GM19239 (cell line): ENCODE results near the gene GIPC1.
"Not testable (repeated sequence)": the region's sequence is repeated elsewhere in the genome, so short reads cannot be mapped to it uniquely, and the experiment has no call there.

Source experiments
- DNase-seq: peaks from one replicate; pipeline ENCODE4 v3.0.0; 2011; ENCODE audit warnings: low spot score; ENCODE audit not compliant: insufficient read length
- FAIRE-seq: peaks from 2 replicates; lab custom pipeline; 2011; peaks lifted over from hg19 to GRCh38; lab: Jason Lieb, UNC

GIPC1 gene

DNA sequence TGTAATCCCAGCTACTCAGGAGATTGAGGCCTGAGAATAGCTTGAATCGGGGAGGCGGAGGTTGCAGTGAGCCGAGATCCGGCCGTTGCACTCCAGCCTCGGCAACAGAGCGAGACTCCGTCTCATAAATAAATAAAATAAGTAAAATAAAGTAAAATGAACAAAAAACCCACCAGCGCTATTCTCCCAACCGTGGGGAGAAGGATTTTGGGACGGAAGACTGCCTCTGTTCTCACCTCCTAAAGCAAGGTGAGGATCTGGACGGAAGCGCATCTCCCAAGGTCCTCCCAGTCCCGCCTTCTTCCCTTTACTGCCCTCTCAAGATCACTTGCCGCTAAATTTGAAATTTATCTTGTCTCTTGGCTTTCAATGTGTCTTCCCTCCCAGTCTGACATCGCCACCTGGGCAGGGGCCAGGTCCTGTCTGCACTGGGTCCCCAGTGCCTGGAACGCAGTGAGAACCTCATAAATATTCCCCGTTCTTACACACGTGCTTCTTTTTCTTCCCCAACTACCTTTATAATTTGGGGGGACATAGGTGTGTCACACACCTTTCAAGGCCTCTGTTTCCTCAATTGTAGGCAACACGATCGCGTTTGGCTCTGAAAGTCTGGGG is 23.4 kb upstream of the GIPC1 start:
- DNase-seq (no peak), FAIRE-seq (no peak)

DNA sequence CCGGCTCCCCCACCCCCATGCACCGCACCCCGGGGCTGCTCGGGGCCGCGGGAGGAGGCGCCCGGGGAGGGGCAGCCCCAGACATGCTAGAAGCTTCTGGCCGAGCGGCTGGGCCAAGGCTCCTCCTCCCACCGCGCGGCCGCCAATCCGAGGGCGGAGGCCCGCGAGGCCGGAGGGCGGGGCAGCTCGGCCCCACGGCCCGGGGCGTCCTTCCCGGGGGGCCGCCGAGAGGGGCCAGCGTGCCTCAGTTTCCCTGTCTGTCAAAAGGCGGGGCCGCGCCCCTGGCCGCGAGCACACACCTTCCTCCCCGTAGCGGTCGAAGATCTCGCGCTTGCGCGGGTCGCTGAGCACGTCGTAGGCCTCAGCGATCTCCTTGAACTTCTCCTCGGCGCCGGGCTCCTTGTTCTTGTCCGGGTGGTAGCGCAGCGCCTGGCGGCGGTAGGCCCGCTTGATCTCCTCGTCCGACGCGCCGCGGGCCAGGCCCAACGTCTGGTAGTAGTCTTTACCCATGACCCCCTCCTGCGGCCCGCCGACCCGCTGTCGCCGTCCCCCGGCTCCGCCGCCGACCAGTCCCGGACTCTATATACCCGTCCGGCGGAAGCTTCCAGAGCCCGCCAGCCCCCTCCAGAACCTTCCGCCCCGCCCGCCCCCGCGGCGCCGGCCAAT is 22.0 kb upstream of the GIPC1 start, which contains the start of gene DNAJB1:
DNAJB1 (minus strand) TSS at position 558 of the 666 bp plus-strand sequence; CDS start at position 510, 48 bp downstream.
- peak; percentile 88 for DNase-seq
- FAIRE-seq: no peak

DNA sequence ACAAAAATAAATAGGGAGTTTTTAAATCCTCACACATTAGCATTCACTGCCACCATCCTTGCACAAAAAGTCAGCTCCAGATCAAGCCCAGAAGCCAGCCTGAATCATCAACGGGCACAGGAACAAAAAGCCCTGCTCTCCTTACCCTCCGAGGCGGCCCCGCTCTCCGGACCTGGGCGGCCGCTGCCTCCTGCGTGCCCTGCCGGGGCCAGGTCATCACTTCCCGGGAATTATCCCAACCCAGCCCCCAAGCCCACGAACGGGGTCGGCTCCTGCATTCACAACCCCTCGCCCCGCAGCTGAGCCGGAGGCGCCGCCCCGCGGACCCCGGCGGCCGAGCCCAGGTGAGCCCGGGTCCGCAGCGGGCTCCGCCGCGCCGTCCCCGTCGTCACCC is 21.5 kb upstream of the GIPC1 start:
- DNase-seq: no peak
- FAIRE-seq: no peak

DNA sequence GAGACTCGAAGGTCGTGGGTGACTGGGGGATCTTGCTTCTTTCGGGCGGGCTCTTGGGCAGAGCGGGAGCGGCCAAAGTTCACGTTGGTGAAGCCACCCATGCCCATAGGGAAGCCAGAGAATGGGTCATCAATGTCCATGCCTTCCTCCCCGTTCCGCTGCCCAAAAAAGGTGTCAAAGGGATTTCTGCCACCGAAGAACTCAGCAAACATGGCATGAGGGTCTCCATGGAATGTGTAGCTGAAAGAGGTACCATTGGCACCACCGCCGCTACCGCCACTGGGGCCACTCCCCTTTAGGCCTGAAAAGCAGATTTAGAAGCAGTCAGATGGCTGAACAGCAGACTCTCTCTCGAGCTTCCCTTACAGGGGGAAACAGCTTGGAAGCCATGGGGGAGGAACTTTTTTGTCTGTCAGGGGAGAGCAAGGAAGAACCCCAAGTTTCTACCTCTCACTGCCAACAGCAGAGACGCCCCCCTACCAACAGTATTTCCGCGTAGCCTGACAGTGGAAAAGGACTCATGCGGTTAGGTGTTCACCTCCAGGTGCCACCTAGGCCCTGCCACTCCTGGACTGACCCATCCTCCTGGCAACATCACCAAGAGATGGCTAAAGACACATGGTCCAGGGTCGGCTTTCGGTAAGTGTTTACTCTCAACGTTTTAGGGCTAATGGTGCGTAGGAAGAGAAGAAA is 21.0 kb upstream of the GIPC1 start:
- FAIRE-seq (no peak), DNase-seq (no peak)

DNA sequence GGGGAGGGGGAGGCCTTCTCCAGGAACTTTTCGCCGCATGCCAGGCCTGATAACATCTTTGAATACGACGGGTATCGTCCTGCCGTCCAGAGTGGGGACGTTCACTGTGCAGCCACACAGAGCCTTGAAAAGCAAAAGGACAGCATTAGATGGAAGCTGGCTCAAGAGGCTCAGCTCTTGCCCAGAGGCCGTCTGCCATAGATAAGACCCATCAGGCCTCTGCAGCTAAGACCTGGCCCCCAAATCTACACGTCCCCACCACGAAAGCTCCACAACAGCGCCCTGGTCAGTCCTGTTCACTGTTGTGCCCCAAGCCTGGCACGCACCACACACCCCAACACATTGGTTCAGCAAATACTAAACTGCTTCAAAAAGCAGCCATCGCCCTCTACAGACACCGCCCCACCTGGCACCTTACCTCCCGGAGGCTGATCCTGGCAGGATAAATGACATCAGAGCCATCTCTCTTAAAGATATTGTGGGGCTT is 20.2 kb upstream of the GIPC1 start:
- DNase-seq (no peak), FAIRE-seq (no peak)

DNA sequence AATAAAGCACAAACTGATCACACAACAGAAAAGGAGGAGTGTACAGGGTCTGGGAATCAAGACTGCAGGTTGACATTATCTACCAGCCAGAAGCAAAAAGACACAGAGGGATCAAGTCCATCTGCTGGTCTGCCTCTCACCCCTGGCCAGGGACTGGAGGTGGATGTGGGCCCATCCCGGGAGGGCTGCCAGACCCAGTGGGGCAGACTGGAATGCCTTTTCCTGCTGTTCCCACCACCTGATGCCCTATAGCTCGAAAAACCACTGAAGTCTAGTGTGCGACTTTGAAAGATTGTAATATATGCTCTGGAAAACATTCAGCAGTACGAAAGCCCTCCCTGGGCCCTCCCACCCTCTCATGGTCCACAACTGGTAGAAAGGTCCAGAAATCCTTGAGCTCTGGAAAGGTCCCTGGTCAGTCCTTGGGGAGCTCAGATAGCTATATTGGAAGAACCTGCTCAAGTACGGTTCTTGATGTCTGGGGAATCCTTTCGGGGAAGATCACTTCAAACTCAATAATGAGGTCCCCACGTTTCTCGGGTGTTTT is 19.6 kb upstream of the GIPC1 start:
- FAIRE-seq: no peak
- no peak for DNase-seq

GRCh38 chr19:14514215-14514863 is 18.4 kb upstream of the GIPC1 start:
- FAIRE-seq (no peak), DNase-seq (no peak)

- DNase-seq (no peak), FAIRE-seq (no peak)
Measured at GRCh38 chr19:14512406-14512961, 16.6 kb upstream of the GIPC1 start.

DNA sequence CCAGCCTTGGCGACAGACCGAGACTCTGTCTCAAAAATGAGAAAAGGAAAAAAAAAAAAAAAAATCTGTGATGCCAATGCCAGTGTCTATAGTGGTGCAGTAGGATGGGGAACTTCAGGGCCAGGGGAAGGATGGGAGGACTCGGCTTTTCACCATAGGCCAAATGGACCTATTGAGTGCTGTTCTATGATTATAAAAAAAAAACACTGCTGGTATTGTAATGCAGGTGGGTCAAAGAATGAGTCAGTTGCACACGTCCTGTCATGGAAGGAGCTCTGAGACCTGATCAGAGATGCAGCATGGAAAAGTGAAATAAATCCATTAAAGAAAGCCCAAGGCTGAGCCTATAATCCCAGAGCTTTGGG is 15.3 kb upstream of the GIPC1 start:
- no peak for FAIRE-seq
- no peak for DNase-seq

DNA sequence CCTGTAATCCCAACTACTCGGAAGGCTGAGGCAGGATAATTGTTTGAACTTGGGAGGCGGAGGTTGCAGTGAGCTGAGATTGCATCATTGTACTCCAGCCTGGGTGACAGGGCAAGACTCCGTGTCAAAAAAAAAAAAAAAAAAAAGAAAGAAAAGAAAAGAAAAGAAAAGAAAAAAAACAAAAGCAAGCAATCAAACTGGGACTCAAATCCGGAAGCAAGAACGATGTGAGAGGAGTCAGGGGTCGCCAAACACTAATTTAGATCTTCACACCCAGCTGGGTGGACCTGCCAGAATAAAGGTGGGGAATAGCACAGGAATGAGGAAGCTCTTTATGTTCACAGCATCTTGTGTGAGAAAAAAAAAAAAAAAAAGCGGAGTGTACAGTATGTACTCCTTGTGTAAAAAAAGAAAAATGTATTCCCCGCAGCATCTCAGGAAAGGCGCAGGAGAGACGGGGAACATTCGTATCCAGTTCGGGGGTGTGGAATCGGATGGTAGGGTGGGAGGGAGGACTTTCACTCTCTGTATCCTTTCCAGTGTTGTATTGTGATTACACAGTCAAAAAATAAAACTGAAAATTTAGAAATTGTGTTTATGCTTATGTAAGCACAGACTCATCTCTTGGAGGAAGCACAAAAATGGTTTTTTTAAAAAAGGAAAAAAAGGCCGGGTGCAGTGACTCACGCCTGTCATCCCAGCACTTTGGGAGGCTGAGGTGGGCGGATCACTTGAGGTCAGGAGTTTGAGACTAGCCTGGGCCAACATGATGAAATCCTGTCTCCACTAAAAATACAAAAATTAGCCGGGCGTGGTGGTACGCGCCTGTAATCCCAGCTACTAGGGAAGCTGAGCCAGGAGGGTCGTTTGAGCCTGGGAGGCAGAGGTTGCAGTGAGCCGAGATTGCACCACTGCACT is 14.6 kb upstream of the GIPC1 start:
- DNase-seq (no peak), FAIRE-seq (no peak)

DNA sequence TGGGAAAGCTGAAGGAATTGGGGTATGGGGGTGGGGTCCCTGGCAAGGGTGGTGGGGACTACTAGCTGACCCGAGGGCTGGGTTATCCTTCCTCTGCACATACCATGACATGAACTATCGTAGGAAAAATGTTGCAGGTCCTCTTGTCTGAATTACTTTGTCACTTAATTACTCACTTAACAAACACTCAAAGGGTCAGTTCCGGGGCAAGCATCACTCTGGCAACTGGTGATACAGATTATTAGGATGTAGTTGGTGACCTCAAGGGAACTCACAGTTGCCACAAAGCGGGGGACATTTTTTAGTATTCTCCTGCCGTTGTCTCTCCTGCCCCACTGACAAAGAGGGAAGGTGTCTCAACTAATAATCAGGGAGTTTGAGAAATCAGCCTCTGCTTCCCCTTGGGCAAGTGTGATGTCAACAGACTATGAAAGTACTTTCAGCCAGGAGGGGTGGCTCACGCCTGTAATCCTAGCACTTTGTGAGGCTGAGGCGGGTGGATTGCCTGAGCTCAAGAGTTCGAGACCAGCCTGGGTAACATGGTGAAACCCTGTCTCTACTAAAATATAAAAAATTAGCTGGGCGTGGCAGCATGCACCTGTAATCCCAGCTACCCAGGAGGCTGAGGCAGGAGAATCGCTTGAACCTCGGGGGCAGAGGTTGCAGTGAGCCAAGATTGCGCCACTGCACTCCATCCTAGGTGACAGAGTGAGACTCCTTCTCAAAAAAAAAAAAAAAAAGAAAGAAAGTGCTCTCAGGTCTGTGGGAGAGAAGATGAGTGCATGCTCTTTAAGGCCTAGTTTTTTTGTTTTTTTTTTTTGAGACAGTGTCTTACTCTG is 12.0 kb upstream of the GIPC1 start:
- FAIRE-seq: no peak

GRCh38 chr19:14505488-14506239 is 9.7 kb upstream of the GIPC1 start:
- no peak for FAIRE-seq

More for the DNA sequence above, 12.0 kb upstream of the GIPC1 start:
- no peak for DNase-seq

GRCh38 chr19:14504575-14504974 is 8.6 kb upstream of the GIPC1 start:
- not testable (repeated sequence) for FAIRE-seq, DNase-seq

More at GRCh38 chr19:14505488-14506239, 9.7 kb upstream of the GIPC1 start:
- peak; percentile 62 for DNase-seq

DNA sequence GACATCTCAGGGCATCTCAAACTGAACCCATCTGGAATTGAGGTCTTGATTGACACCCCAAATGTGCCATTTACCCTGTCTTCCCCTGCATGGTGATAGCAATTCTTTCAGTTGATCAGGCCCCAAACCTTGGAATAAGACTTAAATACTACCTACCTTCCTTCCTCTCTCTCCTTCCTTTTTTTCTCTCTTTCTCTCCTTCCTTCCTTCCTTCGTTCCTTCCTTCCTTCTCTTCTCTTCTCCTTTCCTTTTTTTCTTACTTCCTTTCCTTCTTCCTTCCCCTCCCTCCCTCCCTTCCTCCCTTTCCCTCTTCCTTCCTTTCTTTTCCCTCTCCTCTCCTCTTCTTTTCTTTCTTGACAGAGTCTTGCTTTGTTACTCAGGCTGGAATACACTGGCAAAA is 7.4 kb upstream of the GIPC1 start:
- FAIRE-seq: no peak
- DNase-seq: no peak

DNA sequence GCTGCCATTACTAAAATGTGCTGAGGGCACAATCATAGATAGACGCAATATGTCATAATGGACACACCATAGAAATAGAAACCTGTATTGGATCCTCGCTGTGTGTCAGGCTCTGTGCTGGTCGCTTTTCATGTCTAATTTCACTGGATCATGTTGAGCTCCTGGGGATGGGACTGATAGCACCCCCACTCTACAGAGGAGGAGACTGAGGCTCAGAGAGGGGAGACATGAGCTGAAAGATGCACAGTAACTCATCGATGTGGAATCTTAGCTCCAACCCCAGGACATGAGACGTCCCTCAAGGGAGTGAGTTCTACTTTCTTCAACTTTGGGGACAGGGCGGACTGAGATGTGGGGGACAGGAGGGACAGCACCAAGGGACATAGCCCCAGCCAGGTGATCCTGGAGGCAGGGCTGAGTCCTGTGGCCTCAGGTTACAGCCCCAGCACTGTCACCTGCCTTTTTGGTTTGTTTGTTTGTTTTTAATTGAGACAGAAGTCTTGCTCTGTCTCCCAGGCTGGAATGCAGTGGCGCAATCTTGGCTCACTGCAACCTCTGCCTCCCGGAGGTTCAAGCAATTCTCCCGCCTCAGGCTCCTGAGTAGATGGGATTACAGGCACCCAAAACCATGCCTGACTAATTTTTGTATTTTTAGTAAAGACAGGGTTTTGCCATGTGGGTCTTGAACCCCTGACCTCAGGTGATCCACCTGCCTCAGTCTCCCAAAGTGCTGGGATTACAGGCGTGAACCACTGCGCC is 6.6 kb upstream of the GIPC1 start:
- DNase-seq (no peak), FAIRE-seq (no peak)

DNA sequence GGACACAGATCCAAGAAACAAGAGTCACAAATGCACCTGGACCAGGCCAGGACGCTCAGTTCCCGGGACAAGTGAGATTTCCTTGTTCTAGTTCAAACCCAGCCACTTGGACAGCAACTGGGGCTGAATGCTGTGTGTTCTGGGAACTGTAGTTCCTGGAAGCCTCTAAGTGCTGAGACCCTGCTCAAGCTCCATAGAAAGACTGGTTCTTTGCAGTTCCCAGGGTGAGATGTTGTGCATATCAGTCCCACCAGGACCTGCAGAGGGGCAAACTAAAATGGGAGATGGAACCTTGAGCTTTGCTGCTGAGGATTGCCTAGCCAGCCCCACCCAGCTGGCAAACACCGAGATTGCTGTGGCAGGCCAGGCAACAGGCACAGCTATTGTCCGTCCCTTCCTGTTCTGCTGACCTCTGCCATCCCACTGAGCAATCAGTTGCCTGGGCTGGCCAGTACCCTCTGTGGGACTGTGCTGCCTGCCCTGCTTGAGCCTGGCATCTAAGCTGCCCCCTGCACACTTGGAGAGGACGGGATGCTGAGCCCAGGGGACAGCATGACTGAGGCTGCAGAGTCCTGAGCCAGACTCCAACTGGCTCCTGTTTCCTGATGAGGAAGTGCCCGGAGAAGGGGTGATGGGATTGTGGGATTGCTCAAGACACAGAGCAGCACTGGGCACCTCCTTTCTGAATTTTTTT is 1.4 kb upstream of the GIPC1 start:
- DNase-seq (no peak), FAIRE-seq (no peak)
